ENCODE measurements around the gene SEMA6A.

Gene SEMA6A

GRCh38 chr5:116585227-116585626 lies 10.6 kb upstream of the SEMA6A start:
- Mint-ChIP-seq H3K4me1 (ENCODE audit: low read depth) (peaks cover 2% of the 10 kb centered on the region), H3K27me3 (ENCODE audit: low read depth) (peaks cover 5% of the 10 kb centered on the region), H3K36me3 (ENCODE audit: low read depth) (peaks cover 2% of the 10 kb centered on the region), H3K4me3 (no peak overlapping the region), H3K27ac (no peak overlapping the region), H3K9me3 (peaks cover 4% of the 10 kb centered on the region)

- Mint-ChIP-seq H3K36me3 (ENCODE audit: low read depth) (peaks cover 2% of the 10 kb centered on the region), H3K27me3 (ENCODE audit: low read depth) (peaks cover 12% of the 10 kb centered on the region), H3K27ac (no peak overlapping the region), H3K4me1 (ENCODE audit: low read depth) (peaks cover 2% of the 10 kb centered on the region), H3K9me3 (peaks cover 4% of the 10 kb centered on the region), H3K4me3 (no peak overlapping the region)
Measured at GRCh38 chr5:116583862-116584222, 9.2 kb upstream of the SEMA6A start.

- peaks cover 4% of the 10 kb centered on the region for H3K9me3 Mint-ChIP-seq
- peaks cover 2% of the 10 kb centered on the region for H3K4me1 Mint-ChIP-seq (ENCODE audit: low read depth)
- peaks cover 2% of the 10 kb centered on the region for H3K36me3 Mint-ChIP-seq (ENCODE audit: low read depth)
- no peak overlapping the region for H3K4me3 Mint-ChIP-seq
- peaks cover 16% of the 10 kb centered on the region for H3K27me3 Mint-ChIP-seq (ENCODE audit: low read depth)
- no peak overlapping the region for H3K27ac Mint-ChIP-seq
Measured at GRCh38 chr5:116583085-116583861, 8.7 kb upstream of the SEMA6A start.

GRCh38 chr5:116581910-116582309 lies 7.3 kb upstream of the SEMA6A start:
- Mint-ChIP-seq H3K9me3 (no peaks in the 10 kb centered on the region), H3K36me3 (ENCODE audit: low read depth) (peaks cover 2% of the 10 kb centered on the region), H3K27me3 (ENCODE audit: low read depth) (peaks cover 19% of the 10 kb centered on the region), H3K4me3 (no peak overlapping the region), H3K27ac (no peak overlapping the region), H3K4me1 (ENCODE audit: low read depth) (peaks cover 8% of the 10 kb centered on the region)

GRCh38 chr5:116579144-116579543 lies 4.5 kb upstream of the SEMA6A start:
- Mint-ChIP-seq H3K9me3 (no peaks in the 10 kb centered on the region), H3K27me3 (ENCODE audit: low read depth) (peaks cover 42% of the 10 kb centered on the region), H3K36me3 (ENCODE audit: low read depth) (peaks cover 2% of the 10 kb centered on the region), H3K4me3 (no peak overlapping the region), H3K4me1 (ENCODE audit: low read depth) (peaks cover 21% of the 10 kb centered on the region), H3K27ac (no peak overlapping the region)

GRCh38 chr5:116578676-116579075 lies 4.1 kb upstream of the SEMA6A start:
- Mint-ChIP-seq H3K4me1 (ENCODE audit: low read depth) (peaks cover 22% of the 10 kb centered on the region), H3K27me3 (ENCODE audit: low read depth) (peaks cover 46% of the 10 kb centered on the region), H3K36me3 (ENCODE audit: low read depth) (peaks cover 2% of the 10 kb centered on the region), H3K9me3 (no peaks in the 10 kb centered on the region), H3K4me3 (no peak overlapping the region), H3K27ac (no peak overlapping the region)

- Mint-ChIP-seq H3K4me3 (no peak overlapping the region), H3K36me3 (ENCODE audit: low read depth) (peaks cover 2% of the 10 kb centered on the region), H3K9me3 (no peaks in the 10 kb centered on the region), H3K27me3 (ENCODE audit: low read depth) (peaks cover 59% of the 10 kb centered on the region), H3K4me1 (ENCODE audit: low read depth) (peaks cover 19% of the 10 kb centered on the region), H3K27ac (no peak overlapping the region)
Measured at GRCh38 chr5:116577064-116577788, 2.6 kb upstream of the SEMA6A start.

- Mint-ChIP-seq H3K27ac (peak overlapping the region; percentile 49), H3K4me3 (peak overlapping the region; percentile 48), H3K36me3 (ENCODE audit: low read depth) (peaks cover 2% of the 10 kb centered on the region), H3K27me3 (ENCODE audit: low read depth) (peaks cover 69% of the 10 kb centered on the region), H3K9me3 (no peaks in the 10 kb centered on the region), H3K4me1 (ENCODE audit: low read depth) (peaks cover 19% of the 10 kb centered on the region)
Measured at GRCh38 chr5:116576053-116576713, 1.6 kb upstream of the SEMA6A start.

- Mint-ChIP-seq H3K27ac (no peak overlapping the region), H3K27me3 (ENCODE audit: low read depth) (peaks cover 74% of the 10 kb centered on the region), H3K4me1 (ENCODE audit: low read depth) (peaks cover 19% of the 10 kb centered on the region)
Measured at GRCh38 chr5:116575326-116576052, 866 bp upstream of the SEMA6A start.

GRCh38 chr5:116573702-116574366 lies 789 bp downstream of the SEMA6A start:
- Mint-ChIP-seq H3K27ac (no peak overlapping the region), H3K4me1 (ENCODE audit: low read depth) (peaks cover 19% of the 10 kb centered on the region), H3K36me3 (ENCODE audit: low read depth) (no peaks in the 10 kb centered on the region), H3K27me3 (ENCODE audit: low read depth) (peaks cover 79% of the 10 kb centered on the region), H3K4me3 (peak overlapping the region; percentile 88), H3K9me3 (no peaks in the 10 kb centered on the region)

More at GRCh38 chr5:116575326-116576052, 866 bp upstream of the SEMA6A start:
- Mint-ChIP-seq H3K9me3 (no peaks in the 10 kb centered on the region), H3K36me3 (ENCODE audit: low read depth) (peaks cover 2% of the 10 kb centered on the region), H3K4me3 (peak overlapping the region; percentile 63)

GRCh38 chr5:116573279-116573701 lies 1.3 kb downstream of the SEMA6A start:
- no peaks in the 10 kb centered on the region for H3K36me3 Mint-ChIP-seq (ENCODE audit: low read depth)
- peak overlapping the region; percentile 26 for H3K4me3 Mint-ChIP-seq
- H3K27ac Mint-ChIP-seq: no peak overlapping the region
- H3K27me3 Mint-ChIP-seq (ENCODE audit: low read depth): peaks cover 80% of the 10 kb centered on the region
- peaks cover 19% of the 10 kb centered on the region for H3K4me1 Mint-ChIP-seq (ENCODE audit: low read depth)
- H3K9me3 Mint-ChIP-seq: no peaks in the 10 kb centered on the region

GRCh38 chr5:116572350-116573278 lies 2.0 kb downstream of the SEMA6A start:
- H3K4me3 Mint-ChIP-seq: no peak overlapping the region

More at GRCh38 chr5:116572350-116573278, 2.0 kb downstream of the SEMA6A start:
- no peak overlapping the region for H3K27ac Mint-ChIP-seq
- H3K27me3 Mint-ChIP-seq (ENCODE audit: low read depth): peaks cover 82% of the 10 kb centered on the region
- no peaks in the 10 kb centered on the region for H3K36me3 Mint-ChIP-seq (ENCODE audit: low read depth)
- no peaks in the 10 kb centered on the region for H3K9me3 Mint-ChIP-seq
- H3K4me1 Mint-ChIP-seq (ENCODE audit: low read depth): peaks cover 19% of the 10 kb centered on the region
